Aorta (tissue), 5 donors: ENCODE measurements around the gene SAG. TPM values are rescaled to one million over a fixed set of nuclear protein-coding genes. Genes with fewer than 3 reads are reported as not detected.

Experiments used
- ATAC-seq: fragments of 200-7000 bp; cut with Tn5 transposase; one replicate; pipeline ENCODE4 v1.9.1; 2022; ENCODE audit warnings: moderate library complexity; ENCODE audit not compliant: low FRiP score
- DNase-seq, 2 donors: peaks; one replicate each; pipeline ENCODE4 v3.0.0-alpha.2; 2020
- H3K27ac ChIP-seq, 2 donors: one replicate each; pipeline ENCODE4 v1.5.1; 2013; ENCODE audit warnings: low read length in 2 of 2, mild to moderate bottlenecking in 2 of 2, moderate library complexity in 2 of 2, control low read depth in 1 of 2, inconsistent platforms in 1 of 2, low read depth in 1 of 2
- H3K27me3 ChIP-seq, 2 donors: one replicate each; pipeline ENCODE4 v1.6.1; 2013; ENCODE audit warnings: control low read depth in 1 of 2, low read length in 1 of 2, mild to moderate bottlenecking in 1 of 2, moderate library complexity in 1 of 2; ENCODE audit not compliant: insufficient read depth in 2 of 2, control insufficient read depth in 1 of 2
- H3K36me3 ChIP-seq, 2 donors: one replicate each; pipeline ENCODE4 v1.6.1; 2013; ENCODE audit warnings: control low read depth in 1 of 2, low read length in 1 of 2, mild to moderate bottlenecking in 1 of 2; ENCODE audit not compliant: insufficient read depth in 2 of 2, control insufficient read depth in 1 of 2
- H3K4me1 ChIP-seq, 2 donors: one replicate each; pipeline ENCODE4 v1.6.1; 2013; ENCODE audit warnings: low read length in 2 of 2, control low read depth in 1 of 2, mild to moderate bottlenecking in 1 of 2, moderate library complexity in 1 of 2; ENCODE audit not compliant: insufficient read depth in 2 of 2, control insufficient read depth in 1 of 2
- H3K4me3 ChIP-seq, 2 donors: one replicate each; pipeline ENCODE4 v1.5.1; 2013; ENCODE audit warnings: low read length in 2 of 2, control low read depth in 1 of 2, mild to moderate bottlenecking in 1 of 2
- H3K9me3 ChIP-seq: one replicate; pipeline ENCODE4 v1.6.1; 2013; ENCODE audit warnings: mild to moderate bottlenecking, low read length; ENCODE audit not compliant: control insufficient read depth
- WGBS, 2 donors: extraction: QIAGEN DNeasy Blood & Tissue Kit; methylation state at CpG; one replicate each; pipeline ENCODE4 v1.1.7; 2013; 5-methylcytosine and 5-hydroxymethylcytosine counted together
- intact Hi-C, 2 donors: fragments of 100-400 bp; cut with DNase I; formaldehyde crosslinking; loops; one replicate each; pipeline versions ENCODE4 v1.14.2 to v1.15.0; 2022
- polyA plus RNA-seq, 2 donors: library from polyadenylated mRNA; stranded (reverse); fragments of 200-250 nt; gene quantifications; one replicate each; pipeline ENCODE4 v1.2.3, GENCODE V29; 2013
- total RNA-seq, 2 donors: library from RNA; stranded (reverse); fragmentation: NEBNext Ultra II Directional; extraction: Animal tissue kit (Norgen Biotek cat#: 25700); gene quantifications; one replicate each; pipeline ENCODE4 v1.2.1, GENCODE V29; 2021
- donor health status: healthy with polysubstance abuse.
- donor health status: Bipolar disorder and iron deficiency.
- donor health status: DM: no; HTN: no; CAD: no.
- donor health status: DM: no; HTN: no; CAD: no.
- donor health status: DM: yes; HTN: yes; CAD: no.

Gene SAG
- total and polyA plus RNA-seq, 4 donors = not detected

GRCh38 chr2:233317196-233317943 is 9.8 kb downstream of the SAG start:
- H3K27me3 ChIP-seq = no peaks in the 10 kb centered on the region
- no peak overlapping the region for H3K4me3 ChIP-seq
- no peaks in the 10 kb centered on the region for H3K4me1 ChIP-seq
- 70 to 71% methylated on average over 7 of the region's 7 CpGs for WGBS, 2 donors
- no peak overlapping the region for H3K27ac ChIP-seq
- no peak for ATAC-seq
- no peaks in the 10 kb centered on the region for H3K36me3 ChIP-seq
- intact Hi-C loops = no loop called here
- DNase-seq = no peak
- no peaks in the 10 kb centered on the region for H3K9me3 ChIP-seq

- no peak overlapping the region for H3K4me3 ChIP-seq
- H3K36me3 ChIP-seq = no peaks in the 10 kb centered on the region
- H3K9me3 ChIP-seq = no peaks in the 10 kb centered on the region
- H3K4me1 ChIP-seq = no peaks in the 10 kb centered on the region
- no peak overlapping the region for H3K27ac ChIP-seq
- DNase-seq (no peak), ATAC-seq (no peak)
- no peaks in the 10 kb centered on the region for H3K27me3 ChIP-seq
- 70 to 81% methylated on average over 5 of the region's 5 CpGs for WGBS, 2 donors
- intact Hi-C loops = no loop called here
Observed at GRCh38 chr2:233319256-233319655, 11.6 kb downstream of the SAG start.

- intact Hi-C loops = no loop called here
- Histone ChIP-seq H3K27me3 (no peaks in the 10 kb centered on the region), H3K4me1 (no peaks in the 10 kb centered on the region), H3K36me3 (no peaks in the 10 kb centered on the region), H3K9me3 (no peaks in the 10 kb centered on the region), H3K27ac (no peak overlapping the region), H3K4me3 (no peak overlapping the region)
- 93 to 95% methylated on average over 17 of the region's 17 CpGs for WGBS, 2 donors
- ATAC-seq (no peak), DNase-seq (no peak)
Observed at GRCh38 chr2:233320470-233320869, 12.9 kb downstream of the SAG start.

GRCh38 chr2:233321166-233321565 is 13.6 kb downstream of the SAG start:
- no peaks in the 10 kb centered on the region for H3K9me3 ChIP-seq
- H3K4me1 ChIP-seq = no peaks in the 10 kb centered on the region
- no peak for DNase-seq
- ATAC-seq = no peak
- WGBS, 2 donors = 62 to 69% methylated on average over 6 of the region's 6 CpGs
- H3K27ac ChIP-seq = no peak overlapping the region
- H3K27me3 ChIP-seq = no peaks in the 10 kb centered on the region
- H3K36me3 ChIP-seq = no peaks in the 10 kb centered on the region
- intact Hi-C loops = no loop called here
- H3K4me3 ChIP-seq = no peak overlapping the region

GRCh38 chr2:233323851-233324250 is 16.2 kb downstream of the SAG start:
- no peaks in the 10 kb centered on the region for H3K27me3 ChIP-seq
- no peaks in the 10 kb centered on the region for H3K9me3 ChIP-seq
- ATAC-seq (no peak), DNase-seq (no peak)
- no peaks in the 10 kb centered on the region for H3K36me3 ChIP-seq
- H3K27ac ChIP-seq = no peak overlapping the region
- intact Hi-C loops = no loop called here
- no peak overlapping the region for H3K4me3 ChIP-seq
- H3K4me1 ChIP-seq = no peaks in the 10 kb centered on the region
- 88 to 91% methylated on average over 8 of the region's 8 CpGs for WGBS, 2 donors

- H3K4me3 ChIP-seq = no peak overlapping the region
- H3K9me3 ChIP-seq = no peaks in the 10 kb centered on the region
- ATAC-seq (no peak), DNase-seq (no peak)
- intact Hi-C loops = no loop called here
- H3K27ac ChIP-seq = no peak overlapping the region
- no peaks in the 10 kb centered on the region for H3K27me3 ChIP-seq
- H3K4me1 ChIP-seq = no peaks in the 10 kb centered on the region
- H3K36me3 ChIP-seq = no peaks in the 10 kb centered on the region
- 74 to 80% methylated on average over 4 of the region's 4 CpGs for WGBS, 2 donors
Observed at GRCh38 chr2:233325256-233325655, 17.6 kb downstream of the SAG start.

- Histone ChIP-seq H3K4me3 (no peak overlapping the region), H3K4me1 (no peaks in the 10 kb centered on the region), H3K27ac (no peak overlapping the region), H3K9me3 (no peaks in the 10 kb centered on the region), H3K27me3 (no peaks in the 10 kb centered on the region), H3K36me3 (no peaks in the 10 kb centered on the region)
- DNase-seq (no peak), ATAC-seq (no peak)
- intact Hi-C loops = no loop called here
- WGBS, 2 donors = 77 to 79% methylated on average over 10 of the region's 10 CpGs
Observed at GRCh38 chr2:233325814-233326213, 18.2 kb downstream of the SAG start.

- 87 to 89% methylated on average over 8 of the region's 8 CpGs for WGBS, 2 donors
- Histone ChIP-seq H3K4me3 (no peak overlapping the region), H3K27me3 (no peaks in the 10 kb centered on the region), H3K9me3 (no peaks in the 10 kb centered on the region), H3K4me1 (no peaks in the 10 kb centered on the region), H3K36me3 (no peaks in the 10 kb centered on the region), H3K27ac (no peak overlapping the region)
- ATAC-seq (no peak), DNase-seq (no peak)
- intact Hi-C loops = no loop called here
Observed at GRCh38 chr2:233326500-233326899, 18.9 kb downstream of the SAG start.

- intact Hi-C loops = no loop called here
- H3K4me3 ChIP-seq = no peak overlapping the region
- DNase-seq (no peak), ATAC-seq (no peak)
- H3K27ac ChIP-seq = no peak overlapping the region
- no peaks in the 10 kb centered on the region for H3K27me3 ChIP-seq
- no peaks in the 10 kb centered on the region for H3K36me3 ChIP-seq
- 75 to 79% methylated on average over 4 of the region's 4 CpGs for whole genome bisulfite sequencing, 2 donors
- H3K4me1 ChIP-seq = no peaks in the 10 kb centered on the region
- no peaks in the 10 kb centered on the region for H3K9me3 ChIP-seq
Observed at GRCh38 chr2:233328922-233329321, 21.3 kb downstream of the SAG start.
